SW480 (cell line): Measurements from ENCODE around the gene USH2A.
"Not testable (repeated sequence)": the region's sequence is repeated elsewhere in the genome, so short reads cannot be mapped to it uniquely, and the experiment has no call there.

Experiments
- DNase-seq: peaks from one replicate; pipeline ENCODE4 v3.0.0-alpha.2; 2016; ENCODE audit warnings: low spot score

Gene USH2A

DNA sequence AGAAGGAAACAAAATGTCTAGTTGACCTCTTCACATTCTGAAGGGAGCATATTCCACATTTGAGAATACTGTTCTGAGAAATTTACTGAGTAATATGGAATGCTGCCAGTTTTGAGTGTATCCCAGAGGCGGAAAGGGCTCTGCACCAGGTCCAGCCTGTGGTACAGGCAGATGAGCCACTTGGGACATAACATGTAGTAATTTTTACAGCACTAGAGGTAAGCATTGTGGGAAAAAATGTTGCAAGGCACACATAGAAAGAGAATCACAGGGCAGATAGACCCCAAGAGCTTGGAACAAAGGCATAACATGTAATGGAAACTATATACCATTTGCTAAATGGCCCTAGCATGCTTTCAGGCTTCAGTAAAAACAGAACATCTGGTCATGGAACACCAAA is 228.5 kb downstream of the USH2A start:
- DNase-seq = no peak

DNA sequence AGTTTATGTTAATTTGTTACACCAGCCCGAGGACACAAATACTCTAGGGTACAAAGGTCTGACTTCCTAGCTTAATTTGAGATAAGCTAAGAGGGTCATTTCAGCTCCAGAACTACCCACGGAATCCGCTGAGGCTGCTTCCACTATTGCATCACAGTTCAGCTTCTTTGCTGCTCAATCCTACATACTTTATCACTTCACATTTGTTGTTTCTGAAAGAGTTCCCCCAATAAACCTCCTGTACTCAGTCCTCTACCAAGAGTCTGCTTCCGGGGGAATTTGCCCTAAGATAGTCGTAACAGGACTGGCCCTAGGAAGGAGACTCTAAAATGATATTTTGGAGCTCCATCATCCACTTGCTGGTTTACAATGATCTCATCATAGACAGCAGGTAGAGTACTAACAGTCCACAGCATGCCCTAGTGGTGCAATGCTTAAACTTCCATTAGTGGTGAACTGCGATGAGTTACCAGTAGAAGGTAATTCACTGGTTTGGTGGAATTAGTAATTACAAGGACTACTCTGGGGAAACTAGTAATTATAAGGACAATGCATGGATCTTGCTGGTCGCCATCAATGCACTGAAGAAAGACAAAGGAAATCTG is 229.3 kb downstream of the USH2A start:
- DNase-seq = no peak

DNA sequence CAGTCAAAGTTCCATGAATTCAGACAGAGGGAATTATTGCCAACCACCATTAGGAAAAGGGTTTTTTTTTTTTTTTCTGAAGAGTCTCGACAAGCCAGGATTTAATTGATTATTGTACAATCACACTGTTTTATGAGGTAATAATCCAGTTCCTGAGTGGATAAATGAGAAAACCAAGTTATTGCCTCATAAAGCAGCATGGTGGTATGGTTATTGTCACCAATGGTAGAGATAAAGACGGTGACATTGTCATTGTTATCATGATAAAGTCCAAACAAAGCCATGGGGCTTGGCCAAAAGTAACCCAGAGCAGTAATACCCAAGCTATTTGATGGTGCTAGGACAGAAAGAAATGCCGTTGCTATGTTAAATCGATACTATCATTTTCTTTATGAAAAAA is 232.8 kb downstream of the USH2A start:
- DNase-seq = no peak

DNA sequence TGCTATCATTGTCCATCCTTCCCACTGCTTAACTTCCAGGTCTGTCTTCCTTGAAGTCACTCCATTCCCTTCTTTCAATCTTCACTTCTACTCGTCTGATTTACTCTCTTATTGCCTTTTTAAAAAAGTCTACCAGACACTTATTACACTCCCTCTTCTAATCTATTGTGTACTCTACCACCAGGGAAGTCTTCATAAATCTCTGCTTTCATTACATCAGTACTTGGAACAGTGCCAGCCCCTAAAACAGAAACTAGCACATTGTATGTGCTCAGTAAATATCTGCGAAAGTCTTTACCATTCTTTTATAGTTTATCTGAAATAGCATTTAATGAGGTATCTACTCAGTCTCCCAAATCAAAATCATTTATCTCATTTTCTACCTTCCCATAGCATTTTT is 236.4 kb downstream of the USH2A start:
- DNase-seq = no peak

DNA sequence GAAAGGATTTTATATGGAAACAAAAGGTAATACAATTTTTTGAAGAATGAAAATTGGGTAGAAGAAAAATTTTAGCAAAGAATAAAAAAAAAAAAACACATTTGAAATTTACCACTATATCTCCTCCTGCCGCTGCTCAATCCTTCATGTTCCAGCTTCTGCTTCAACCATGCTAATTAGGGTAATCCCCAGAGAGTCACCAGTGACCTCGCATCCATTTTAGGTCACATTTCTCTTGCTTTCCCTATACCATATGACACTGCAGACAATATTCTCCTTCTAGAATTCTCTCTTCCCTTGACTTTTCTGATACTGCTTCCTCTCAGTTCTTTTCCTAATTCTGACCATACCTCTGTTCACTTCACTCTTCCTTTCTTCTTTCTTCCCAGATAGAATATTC is 237.1 kb downstream of the USH2A start:
- no peak for DNase-seq

DNA sequence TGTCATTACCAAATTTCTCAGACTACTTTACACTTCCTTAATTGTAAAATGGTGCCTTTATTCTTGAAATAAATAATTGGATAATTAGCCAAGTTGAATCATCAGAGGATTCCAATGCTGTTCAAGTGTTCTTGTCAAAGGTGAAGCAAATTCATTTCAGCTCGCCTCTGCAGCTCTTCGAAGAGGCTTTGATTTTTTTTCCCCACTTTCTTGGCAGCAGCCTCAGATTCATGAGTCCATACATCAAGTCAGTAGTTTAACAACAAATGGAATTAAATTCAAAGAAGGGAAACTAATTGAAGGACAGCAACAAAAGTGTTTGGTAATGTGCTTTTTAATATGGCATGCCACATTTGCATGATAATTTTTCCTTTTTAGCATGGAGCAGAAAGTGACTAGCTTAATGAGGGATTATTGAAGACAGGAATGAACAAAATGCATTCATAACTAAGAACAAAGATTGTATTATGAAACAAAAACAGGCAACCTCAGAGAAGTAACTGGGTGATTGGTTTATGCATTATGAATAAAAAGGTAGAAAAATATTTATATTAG is 239.0 kb downstream of the USH2A start:
- DNase-seq = no peak

DNA sequence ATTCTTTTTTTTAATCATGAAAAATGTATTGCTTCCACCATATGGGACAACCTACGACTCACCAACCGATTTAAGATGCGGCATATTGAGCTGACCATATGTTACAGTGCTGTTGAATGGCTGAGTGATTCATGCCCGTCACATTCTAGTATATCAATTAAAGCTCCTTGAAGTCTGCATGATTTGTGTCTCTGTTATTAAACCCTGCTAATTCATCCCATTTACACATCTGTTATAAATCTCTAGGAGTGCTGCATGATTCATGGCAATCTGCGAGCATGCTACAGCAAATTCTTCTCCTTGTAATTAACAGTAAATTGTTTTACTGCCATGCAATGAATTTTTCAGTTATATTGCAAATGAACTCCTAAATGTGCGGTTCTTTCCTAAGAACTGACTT is 239.8 kb downstream of the USH2A start:
- DNase-seq = no peak

DNA sequence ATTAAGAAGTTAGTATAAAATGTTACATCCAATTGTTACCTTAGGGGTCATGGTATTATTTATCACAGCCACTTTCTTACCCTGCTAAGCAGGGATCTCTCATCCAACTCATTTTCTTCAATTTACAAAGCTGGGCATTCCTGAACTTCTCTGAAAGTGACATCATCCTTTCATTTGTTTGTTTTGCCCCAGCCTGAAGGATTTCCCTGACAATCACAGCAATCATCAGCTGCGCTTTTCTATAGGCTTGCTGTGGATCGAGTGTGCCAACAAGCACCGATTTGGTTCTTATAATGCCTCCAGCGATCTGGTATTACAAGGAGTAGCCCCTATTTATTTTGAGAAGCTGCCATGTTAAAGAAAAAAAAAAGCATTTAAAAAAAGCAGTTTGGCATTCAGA is 240.2 kb downstream of the USH2A start:
- DNase-seq = no peak

DNA sequence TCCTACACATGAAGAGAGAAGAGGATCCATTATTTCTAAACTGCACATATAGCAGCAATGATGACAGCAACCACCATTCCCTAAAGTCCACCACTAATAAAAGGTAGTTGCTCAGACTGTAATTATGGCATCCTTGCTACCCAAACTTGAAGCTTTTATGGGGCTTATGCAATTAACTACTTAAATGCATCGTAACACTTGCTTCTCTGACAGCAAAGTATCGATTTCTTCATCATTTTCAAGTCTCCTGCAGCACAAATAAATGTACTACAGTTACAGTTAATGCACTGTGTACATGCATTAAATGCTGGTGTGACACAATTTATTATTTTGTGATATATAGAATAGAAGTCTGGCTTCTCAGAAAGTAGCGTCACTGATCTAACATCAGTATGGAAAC is 241.7 kb downstream of the USH2A start:
- DNase-seq = no peak

DNA sequence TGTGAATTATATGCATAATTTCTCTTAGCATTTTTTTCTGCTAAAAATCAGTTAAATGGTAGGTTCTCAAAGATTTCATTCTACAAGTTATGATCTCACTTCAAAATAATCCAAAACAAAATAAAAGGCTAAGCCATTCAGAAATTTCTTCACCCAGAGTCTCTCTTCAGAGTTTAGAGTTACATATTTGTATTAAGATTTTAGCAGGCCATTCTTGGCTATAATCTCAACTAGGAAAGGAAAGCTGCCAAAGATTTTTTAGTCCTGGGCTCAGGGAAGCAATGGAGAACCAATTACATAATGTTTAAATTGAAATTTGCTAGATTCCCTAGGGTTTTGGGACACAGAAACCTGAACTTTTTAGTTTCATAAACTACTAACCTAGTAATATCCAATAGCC is 245.0 kb downstream of the USH2A start:
- no peak for DNase-seq

DNA sequence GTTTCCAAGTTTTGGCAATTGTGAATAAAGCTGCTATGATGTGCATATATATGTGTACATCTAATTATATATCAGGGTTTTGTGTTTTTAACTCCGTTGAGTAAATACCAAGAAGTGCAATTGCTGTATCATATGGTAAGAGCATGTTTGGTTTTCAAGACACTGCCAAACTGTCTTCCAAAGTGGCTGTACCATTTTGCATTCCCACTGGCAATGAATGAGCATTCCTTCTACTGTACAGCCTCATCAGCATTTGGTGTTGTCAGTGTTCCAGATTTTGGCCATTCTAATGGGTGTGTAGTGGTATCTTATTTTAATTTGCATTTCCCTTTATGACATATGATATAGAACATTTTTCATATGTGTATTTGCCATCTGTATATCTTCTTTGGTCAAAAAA is 246.3 kb downstream of the USH2A start:
- no peak for DNase-seq

DNA sequence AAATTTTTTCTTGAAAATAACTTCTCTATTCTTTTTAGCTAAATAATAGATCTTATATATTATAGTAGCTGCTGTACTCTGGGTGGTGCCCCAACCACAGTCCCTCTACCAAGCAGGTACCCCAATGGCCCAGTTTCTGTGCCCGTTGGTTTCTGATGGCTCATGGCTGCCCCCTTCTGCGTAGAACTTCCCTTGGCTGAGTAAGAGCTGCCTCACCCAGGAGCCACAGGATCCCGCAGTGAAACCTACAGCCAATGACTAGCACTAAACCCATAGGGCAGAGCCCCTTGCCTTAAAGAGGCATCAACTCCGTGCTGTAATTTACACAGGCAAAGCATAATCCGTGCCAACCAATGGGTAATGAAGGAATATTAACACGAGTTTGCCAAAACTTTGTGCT is 247.5 kb downstream of the USH2A start:
- no peak for DNase-seq

DNA sequence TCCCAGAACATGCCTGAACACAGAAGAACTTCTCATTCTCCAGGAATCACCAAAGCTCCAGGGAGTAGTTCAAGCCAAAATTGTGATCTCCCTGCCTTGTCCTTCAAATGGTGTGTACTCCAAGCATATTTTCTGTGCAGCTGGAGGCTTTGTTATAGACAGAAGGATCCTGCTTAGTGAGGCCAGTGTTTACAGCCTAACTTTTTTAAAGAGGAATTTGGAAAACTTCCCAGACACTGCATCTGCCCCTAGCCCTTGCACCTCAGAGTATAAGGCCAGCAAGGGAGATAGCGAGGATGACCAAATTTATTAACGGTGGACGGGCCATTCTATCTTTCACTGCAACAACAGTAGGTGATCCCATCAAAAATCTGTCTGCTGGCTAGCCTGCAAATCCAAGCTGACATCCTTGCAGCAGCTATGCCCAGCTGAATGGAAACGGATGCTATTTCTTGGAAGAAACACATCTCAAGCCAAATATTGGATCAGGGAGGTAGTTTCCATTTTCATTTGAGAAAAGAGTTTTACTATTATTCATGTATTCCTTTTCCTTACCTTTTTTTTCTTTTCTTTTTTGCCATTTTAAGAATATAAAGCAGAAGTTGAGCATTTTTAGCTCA is 249.8 kb downstream of the USH2A start:
- no peak for DNase-seq

DNA sequence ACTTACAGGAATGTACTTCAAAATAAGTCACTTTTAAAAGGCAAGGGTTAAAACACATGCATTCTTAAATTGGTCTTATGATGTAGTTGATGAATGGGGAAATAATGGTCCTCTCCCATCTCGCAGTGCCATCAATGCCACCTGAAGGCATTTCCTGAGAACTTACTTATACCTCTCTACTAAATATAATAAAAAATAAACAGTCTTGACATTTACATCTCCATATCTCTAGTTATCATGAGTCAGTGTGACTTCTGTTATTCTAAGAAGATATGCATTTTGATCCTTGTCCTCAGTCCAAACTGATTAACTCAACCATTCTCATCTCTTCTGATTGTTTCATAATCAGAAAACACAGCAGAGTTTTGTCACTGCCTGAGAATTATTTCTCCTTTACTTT is 253.9 kb downstream of the USH2A start:
- no peak for DNase-seq

DNA sequence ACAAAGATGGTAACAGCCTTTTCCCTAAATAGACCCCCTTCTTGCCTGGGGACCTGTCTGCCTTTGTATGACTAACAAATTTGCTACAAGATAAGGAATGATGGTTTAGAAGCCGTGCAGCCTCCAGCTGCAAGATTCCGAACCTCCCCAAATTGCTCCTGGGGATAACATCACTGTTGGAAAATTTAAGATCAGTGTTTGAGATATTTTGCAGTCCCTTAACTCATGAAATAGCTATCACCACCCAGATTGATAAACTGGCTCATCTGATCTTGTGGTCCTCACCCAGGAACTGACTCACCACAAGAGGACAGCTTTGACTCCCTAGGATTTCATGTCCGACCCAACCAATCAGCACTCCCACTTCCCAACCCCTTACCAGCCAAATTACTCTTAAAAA is 254.7 kb downstream of the USH2A start:
- no peak for DNase-seq

DNA sequence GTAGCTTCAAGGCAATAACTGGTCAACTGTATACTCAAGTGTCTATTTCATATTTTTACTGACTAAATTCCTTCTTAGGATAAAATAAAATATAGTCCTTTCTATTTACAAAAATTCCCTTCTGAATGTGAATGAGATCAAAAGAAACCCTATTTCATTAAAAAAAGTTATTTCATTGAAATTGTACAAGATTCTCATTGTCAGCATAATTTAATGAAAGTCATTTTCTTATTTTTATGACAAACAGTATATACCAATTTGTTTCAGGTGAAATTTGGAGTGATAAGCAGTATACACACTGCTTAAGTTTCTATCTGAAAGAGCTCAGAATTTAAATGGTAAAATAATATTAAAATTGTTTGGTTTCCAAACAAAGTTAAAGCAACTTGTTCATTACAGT is 269.2 kb downstream of the USH2A start:
- DNase-seq = no peak

DNA sequence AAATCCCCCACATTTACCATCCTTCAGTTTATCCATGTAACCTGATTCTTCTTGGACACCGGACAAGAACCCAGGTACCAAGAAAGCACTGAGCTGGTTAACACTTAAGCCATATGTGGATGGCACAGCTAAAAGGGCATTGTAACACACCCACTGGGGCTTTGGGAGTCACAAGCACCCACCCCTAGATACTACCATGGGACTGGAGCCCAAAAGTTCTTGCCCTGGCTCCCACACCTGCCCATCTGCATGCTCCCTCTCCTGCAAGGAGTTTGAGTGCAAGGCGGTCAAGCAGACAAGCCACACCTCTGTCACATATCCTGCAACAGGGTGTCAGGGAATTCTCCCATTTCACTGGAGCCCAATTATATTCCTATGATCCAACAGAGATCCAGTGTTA is 270.1 kb downstream of the USH2A start:
- DNase-seq = no peak

DNA sequence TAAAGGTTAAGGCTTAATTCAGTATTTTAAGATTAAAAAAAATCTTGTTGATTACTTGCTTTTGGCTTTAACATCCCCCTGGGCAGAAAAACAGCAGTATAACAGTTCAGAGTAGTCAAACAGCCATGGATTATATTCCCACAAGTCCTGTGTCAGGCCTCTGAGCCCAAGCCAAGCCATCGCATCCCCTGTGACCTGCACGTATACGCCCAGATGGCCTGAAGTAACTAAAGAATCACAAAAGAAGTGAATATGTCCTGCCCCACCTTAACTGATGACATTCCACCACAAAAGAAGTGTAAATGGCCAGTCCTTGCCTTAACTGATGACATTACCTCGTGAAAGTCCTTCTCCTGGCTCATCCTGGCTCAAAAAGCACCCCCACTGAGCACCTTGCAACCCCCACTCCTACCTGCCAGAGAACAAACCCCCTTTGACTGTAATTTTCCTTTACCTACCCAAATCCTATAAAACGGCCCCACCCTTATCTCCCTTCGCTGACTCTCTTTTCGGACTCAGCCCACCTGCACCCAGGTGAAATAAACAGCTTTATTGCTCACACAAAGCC is 277.7 kb downstream of the USH2A start:
- not testable (repeated sequence) for DNase-seq

DNA sequence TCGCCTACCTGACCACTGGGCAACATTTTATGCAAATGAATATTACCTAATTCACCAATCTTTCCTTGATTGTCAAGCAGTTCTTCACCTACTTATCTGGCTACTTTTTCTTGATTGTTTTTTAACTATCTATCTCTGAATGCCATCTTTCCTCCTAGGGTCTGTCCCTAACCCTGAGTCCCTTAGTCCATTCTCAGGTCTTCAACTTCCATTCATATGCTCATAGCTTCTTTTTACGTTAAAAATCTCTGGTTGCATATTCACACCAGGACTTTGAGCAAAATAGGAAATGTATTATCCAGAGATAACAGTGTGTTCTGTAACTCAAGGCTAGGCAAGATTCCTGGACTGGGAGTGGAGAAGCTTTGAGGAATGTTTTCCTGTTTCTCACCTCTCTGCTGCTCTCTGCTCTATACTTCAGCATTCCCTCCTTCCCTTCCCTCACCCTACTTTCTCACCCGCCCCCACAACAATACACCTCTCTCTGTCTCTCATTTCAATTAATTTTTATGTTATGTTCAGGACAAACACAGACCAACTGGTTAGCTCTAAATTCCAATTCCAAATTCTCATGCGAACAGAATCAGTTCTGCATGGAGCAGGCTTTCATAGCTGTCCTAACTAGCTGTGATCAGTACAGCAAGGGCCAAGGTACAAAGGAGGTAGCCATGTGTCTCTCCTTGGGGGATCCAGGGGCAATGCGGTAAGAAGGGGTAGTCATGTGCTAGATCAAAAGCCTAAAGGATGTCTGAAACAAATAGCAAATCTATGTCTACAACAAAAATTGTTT is 278.4 kb downstream of the USH2A start:
- no peak for DNase-seq

DNA sequence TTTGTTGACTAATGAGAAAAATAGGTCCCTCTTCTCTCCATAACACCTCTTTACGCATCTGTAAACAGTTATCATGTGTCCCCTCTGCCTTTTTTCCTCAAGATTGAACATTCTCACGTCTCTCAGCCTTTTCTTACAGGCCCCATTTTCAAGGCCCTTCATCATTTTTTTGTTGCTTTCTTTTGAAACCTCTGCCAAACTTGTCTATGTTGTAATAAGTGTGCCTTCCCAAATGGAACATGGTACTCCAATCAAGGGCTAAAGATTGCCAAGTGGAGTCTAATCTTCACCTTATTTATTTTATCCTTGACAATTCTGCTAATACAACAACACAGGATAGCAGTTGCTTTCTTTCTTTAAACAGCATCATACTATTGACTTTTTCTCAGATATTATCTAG is 280.3 kb downstream of the USH2A start:
- DNase-seq = no peak

DNA sequence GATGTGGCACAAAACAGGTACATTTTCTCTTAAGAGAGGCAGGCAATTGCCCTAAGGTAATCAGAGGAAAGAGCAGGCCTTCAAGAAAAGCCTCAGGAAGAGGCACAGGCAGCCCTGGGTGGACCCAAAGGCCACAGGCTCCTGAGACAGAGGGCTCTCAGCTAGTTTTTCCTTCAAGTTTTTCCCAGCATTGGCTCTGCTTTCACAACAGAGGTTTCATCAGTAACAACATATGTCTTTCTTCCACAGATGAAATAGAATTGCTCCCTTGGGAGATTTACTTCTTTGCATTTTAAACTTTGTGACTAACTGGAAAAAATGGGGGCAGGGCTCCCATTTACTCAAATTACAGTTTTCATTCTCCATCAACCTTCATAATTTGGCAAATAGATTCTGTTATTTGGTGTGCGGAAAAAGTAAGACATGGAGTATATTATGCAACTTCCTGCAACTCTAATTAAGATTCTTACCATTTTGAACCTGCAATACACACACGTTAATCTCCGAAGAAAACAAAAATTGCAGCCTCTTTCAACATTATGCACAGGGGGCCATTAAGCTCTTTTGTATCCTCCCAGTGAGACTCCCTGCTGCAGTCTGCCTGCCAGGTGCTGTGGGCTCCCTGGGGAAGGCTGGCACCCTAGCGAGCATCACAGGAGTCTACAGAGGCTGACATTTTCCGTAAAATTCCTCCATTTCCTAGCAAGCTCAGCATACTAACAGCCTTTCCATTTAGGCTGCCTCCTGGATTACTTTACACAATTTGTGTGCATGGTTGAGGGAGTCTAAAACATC is 282.3 kb downstream of the USH2A start:
- no peak for DNase-seq

DNA sequence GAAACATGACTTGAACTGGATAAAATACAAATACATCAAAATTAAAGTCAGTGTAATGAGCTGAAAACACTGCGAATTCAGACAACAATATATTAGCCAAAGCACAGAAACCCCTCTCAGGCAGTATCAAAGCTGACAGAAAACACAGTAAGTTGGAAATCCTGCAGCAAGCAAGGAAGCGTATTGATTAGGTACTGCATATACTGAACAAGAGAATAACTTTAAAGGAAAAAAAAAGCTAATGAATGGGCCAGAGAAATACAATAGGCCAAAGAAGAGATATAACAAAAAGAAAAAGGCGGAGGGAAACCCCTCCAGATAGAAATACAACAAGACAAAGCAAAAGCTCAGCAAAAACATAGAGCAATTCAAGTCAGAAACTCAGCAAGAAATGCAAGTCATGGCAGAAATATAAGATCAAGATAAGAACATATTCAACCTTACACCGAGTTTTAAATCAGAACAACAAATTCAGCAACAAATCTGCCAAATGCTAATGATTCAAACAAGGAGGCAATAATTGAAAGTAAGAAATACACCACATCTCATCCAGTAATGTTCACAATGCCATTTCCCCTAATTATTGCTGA is 299.0 kb downstream of the USH2A start:
- no peak for DNase-seq
